Lower leg skin (tissue), 3 donors: ENCODE data around the gene SMG6.

Experiments used
- POLR2A ChIP-seq, 2 donors: fragments of 450-650 bp; IDR thresholded peaks; one replicate each; pipeline ENCODE4 v1.6.1; 2016 to 2017; ENCODE audit warnings: antibody characterized with exemption in 2 of 2, mild to moderate bottlenecking in 1 of 2, moderate library complexity in 1 of 2
- TF ChIP-seq, protein P1 (sequence below), 3 donors: fragments of 450-650 bp; IDR thresholded peaks; one replicate each; pipeline ENCODE4 v1.5.1; 2016; ENCODE audit warnings: antibody characterized with exemption in 3 of 3, mild to moderate bottlenecking in 3 of 3, moderate library complexity in 2 of 3

DNA sequence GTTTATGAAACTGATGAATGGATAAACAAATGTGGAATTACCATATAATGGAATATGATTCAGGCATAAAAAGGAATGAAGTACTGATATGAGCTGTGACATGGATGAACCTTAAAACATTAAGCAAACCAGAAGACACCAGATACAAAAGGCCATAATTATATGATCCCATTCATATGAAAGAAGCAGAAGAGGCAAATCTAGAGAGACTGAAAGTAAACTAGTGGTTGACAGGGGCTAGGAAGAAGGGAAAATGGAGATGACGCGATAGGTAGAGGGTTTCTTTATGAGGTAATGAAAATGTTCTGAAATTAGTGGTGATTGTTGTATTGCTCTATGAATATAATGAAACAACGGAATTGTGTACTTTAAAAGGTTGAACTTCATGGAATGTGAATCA is 160.3 kb downstream of the SMG6 start:
- TF ChIP-seq, protein P1, sequence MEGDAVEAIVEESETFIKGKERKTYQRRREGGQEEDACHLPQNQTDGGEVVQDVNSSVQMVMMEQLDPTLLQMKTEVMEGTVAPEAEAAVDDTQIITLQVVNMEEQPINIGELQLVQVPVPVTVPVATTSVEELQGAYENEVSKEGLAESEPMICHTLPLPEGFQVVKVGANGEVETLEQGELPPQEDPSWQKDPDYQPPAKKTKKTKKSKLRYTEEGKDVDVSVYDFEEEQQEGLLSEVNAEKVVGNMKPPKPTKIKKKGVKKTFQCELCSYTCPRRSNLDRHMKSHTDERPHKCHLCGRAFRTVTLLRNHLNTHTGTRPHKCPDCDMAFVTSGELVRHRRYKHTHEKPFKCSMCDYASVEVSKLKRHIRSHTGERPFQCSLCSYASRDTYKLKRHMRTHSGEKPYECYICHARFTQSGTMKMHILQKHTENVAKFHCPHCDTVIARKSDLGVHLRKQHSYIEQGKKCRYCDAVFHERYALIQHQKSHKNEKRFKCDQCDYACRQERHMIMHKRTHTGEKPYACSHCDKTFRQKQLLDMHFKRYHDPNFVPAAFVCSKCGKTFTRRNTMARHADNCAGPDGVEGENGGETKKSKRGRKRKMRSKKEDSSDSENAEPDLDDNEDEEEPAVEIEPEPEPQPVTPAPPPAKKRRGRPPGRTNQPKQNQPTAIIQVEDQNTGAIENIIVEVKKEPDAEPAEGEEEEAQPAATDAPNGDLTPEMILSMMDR (IDR thresholded peaks at IDR 0.05): no peak
- TF ChIP-seq POLR2A (IDR thresholded peaks at IDR 0.05): no peak
